AG08396 (cell line): ENCODE results near the gene INPP4B.
A peak's percentile ranks its signal among the peaks of the same experiment; 100 is the strongest.

Experiments
- DNase-seq: peaks from one replicate; pipeline ENCODE4 v3.0.0; 2012; ENCODE audit warnings: low spot score, mixed read lengths

Gene INPP4B

DNA sequence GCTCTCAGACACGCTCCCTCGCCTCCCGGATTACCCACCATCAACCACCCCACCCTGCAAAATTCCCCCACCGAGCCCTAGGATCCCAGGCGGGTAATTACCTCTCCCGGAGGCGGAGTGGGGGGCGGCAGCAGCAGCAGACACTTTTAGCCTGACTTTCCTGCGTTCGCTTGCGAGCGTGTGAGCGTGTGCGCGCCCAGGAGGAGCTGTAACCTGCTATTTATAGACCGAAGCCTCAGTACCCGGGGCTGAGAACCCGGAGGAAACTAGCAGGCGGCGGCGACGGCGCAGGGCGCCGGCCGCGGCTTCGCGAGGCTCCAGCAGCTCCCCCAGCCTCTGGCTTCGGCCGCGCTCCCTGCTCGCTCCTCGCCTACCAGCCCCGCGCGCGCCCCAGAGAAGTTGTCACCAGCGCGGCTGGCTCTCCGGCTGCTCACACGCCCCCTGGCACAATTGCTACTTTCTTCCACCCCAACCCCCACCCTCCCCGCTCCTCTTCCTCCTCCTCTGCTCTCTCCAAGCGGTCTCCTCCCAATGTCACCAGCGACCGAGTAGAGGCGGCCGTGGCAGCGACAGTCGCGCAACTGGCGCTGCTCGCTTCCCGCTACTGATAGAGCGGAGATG lies at the start of gene INPP4B:
Gene INPP4B, minus strand, starts transcription at position 194 of the 621 bp plus-strand sequence.
- DNase-seq, result peak; percentile 67

DNA sequence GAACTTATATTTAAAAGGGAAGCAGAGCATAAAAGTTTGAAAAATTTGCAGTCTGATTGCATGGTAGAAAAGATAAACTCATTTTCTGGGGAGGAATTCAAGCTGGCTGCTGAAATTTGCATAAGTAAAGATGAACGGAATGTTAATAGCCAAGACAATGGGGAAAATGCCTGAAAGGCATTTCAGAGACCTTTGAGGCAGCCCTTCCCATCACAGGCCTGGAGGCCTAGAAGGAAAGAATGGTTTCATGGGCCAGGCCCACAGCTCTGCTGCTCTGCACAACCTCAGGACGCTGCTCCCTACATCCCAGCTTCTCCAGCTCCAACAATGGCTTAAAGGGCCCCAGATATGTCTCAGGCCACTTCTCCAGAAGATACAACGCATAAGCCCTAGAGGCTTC lies 46.9 kb upstream of the INPP4B start:
- DNase-seq, result no peak

DNA sequence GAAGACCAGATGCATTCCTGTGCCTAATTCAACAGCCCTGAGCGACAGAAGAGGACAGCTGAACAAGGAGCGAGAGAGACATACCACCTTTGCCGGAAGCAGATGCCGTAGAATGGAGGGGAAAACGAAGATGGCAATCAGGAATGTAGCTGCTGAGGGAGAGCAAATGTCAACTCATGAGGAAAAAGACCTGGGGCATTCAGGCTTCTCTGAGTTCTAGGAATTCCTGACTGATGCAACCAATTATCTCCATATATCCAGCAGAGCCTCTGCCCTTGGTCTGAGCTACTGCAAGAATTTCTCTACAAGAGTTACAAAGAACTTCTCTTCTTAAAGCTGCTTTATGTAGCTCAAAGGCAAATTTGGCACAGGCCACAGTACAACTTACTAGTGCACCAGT lies 40.5 kb upstream of the INPP4B start:
- DNase-seq, result no peak

GRCh38 chr4:142883040-142883832 lies 37.1 kb upstream of the INPP4B start:
- DNase-seq, result peak; percentile 8

DNA sequence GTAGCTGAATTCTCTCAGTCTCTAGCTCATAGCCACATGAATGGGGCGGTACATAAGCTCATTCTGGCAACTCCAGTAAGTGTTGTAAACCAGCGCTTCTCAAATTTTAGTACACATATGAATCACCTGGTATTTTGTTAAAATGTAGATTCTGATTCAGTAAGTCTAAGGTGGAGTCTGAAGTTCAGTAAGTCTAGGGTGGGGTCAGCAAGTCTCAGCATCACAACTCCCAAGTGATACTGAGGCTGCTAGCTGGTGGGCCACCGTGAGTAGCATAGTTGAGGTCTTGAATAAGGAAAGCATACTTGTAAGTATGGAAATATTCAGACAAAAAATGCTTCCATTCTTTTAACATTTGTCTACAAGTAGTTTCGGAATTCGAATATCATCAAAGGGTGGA lies 36.1 kb upstream of the INPP4B start:
- no peak for DNase-seq

DNA sequence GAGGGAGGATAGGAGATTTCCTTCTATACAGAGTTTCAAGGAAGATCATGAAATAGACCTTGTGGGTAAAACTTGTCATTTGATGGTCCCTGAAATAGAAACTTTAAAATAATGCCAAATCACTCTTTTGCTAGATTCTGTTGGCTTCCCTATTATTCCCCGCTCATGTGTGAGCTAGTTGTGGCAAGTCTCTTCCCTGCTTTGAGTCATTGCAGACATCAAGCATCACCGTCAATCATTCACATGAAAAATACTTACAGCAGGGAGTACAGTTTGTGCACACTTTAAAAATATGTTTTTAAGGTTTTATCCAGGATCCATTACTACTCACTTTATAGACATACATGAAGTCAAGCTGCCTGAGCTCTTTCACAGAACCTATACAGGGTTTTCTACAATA lies 35.2 kb upstream of the INPP4B start:
- DNase-seq, result no peak

DNA sequence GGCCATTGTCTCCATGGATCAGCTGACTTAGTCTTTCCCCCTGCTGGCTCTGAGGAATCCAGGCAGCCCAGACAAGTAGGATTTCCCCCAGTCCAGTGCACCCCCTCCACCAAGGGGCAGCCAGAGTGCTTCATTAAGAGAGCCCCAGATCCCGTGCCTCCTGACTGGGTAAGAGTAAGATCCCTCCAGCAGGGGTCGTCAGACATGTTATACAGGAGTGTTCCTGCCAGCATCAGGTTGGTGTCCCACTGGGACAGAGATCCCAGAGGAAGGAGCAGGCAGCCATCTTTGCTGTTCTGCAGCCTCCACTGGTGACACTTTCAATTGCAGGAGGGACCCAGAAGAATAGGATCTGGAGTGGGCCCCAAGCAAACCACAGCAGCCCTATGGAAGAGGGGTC lies 29.0 kb upstream of the INPP4B start:
- no peak for DNase-seq

DNA sequence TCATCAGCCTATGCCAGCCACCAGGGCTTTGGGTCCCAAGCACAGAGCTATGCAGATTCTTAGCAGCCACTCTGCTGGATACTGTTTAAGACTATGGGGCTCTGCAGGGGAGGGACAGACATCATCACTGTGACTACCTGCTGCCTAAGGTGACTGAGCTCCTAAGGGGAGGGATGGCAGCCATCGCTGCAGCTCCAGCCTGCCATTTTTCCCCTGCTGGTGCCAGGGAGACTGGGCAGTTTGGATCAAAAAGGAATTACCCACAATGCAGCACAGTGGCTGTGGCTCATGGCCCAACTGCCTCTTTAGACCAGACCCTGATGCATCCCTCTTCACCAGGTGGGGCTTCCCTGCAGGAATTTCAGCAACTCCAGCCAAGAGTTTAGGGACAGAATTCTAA lies 28.6 kb upstream of the INPP4B start:
- DNase-seq, result no peak

- DNase-seq, result no peak
Observed at GRCh38 chr4:142866685-142867084, 20.6 kb upstream of the INPP4B start.

- no peak for DNase-seq
Observed at GRCh38 chr4:142861351-142861750, 15.2 kb upstream of the INPP4B start.

GRCh38 chr4:142858965-142859364 lies 12.9 kb upstream of the INPP4B start:
- no peak for DNase-seq

- no peak for DNase-seq
Observed at GRCh38 chr4:142858446-142858845, 12.3 kb upstream of the INPP4B start.

GRCh38 chr4:142856576-142856975 lies 10.5 kb upstream of the INPP4B start:
- no peak for DNase-seq

DNA sequence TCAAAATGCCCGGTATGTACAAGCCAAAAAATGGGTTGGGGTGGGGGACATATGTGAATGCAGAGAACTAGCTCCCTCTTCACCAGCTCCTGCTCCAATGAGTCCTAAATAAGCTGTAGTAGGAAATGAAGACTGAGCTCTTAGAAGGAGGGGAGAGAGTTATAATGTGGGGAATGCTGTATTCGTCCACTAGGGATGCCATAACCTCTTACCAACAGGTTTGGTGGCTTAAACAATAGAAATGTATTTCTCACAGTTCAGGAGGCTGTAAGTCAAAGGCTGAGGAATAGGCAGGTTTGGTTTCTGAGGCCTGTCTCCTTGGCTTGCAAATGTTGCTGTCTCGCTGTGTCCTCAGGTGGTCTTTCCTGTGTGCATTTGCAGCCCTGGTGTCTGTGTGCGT lies 4.4 kb upstream of the INPP4B start:
- no peak for DNase-seq

DNA sequence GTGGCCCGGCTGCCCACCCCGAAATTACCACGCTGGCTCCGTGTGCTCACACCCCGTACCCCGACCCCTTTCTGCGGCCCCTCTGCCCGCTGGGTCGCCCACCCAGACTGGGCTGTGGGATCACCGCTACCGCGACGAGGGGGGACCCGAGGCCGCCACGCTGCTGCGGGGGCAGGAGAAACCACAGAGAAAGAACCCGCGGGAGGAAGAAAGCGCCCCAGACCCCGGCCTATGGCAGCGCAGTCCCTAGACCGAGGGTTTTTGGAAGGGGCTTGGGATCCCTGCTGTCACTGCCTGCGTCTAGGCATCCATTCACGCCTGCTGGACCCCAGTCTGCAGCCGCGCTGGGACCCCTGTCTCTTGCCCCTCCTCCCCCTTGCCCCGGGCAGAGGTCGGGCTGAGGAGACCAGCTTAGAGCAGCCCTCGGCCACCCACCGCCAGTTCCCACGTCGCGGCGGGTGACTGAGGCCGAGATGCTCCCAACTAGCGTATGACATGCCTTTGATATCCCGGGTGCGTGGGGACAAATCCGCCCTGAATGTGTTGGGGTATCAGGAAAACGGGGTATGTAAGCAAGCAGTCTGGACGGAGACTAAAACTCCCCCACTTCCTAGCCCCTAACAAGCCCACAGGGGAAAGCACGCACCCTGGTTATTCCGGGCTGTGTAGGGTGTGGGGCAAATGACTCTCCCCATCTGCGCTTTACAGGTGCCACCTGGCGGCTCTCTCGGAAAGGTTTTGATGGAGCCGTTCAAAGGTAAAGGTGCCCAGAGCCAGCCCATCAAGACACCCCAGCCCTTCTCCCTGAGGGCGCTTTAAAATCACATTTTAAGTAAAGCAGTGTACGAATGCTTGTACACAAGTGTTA lies 862 bp upstream of the INPP4B start:
- peak; percentile 11 for DNase-seq

- DNase-seq, result peak; percentile 7
Observed at GRCh38 chr4:142845293-142846107, 601 bp downstream of the INPP4B start.

DNA sequence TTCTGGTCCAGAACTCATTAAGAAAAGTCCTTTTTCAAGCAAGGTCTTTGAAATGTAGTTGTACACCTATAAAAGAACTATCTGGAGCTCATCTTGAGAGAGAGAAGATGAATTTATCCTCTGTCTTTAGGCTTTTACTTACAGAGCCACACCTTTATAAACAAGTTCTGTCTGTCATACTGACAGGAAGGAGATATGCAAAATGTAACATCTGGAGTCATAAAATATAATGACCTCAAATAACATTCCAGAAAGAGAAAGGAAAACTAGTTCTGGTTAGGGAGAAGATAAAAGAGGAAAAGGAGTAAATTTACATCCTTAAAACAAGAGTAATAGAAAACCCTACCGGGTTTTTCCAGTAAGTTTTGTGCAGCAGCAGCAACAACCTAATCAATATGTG lies 1.3 kb downstream of the INPP4B start:
- DNase-seq, result no peak

DNA sequence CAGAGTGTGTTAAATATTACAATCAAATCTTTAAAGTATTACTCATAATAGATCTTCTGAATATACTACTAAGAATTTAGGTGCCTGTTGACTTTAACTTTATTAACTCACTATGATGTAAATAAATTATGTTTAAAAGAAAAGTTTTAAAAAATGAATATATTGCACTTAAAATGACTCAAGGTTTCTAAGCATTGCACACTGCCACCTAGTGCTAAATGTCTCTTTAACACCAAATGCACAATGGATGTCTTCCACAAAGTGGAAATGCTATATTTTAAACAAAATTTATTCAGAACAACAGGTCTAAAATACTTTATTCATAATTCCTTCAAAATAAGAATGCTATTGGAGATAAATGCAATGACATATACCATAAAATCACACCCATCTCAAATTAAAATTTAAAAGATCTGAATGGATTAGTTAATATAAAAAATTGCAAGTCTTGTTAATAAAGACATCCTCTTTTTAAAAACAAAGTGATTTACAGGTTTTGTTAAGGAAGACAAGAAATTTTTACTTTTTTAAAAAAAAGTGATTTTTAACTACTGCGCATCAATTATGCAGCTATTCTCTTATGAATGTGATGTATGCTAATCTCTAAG lies 5.5 kb downstream of the INPP4B start:
- peak; percentile 12 for DNase-seq

GRCh38 chr4:142838778-142839177 lies 7.3 kb downstream of the INPP4B start:
- no peak for DNase-seq

GRCh38 chr4:142832022-142832421 lies 14.1 kb downstream of the INPP4B start:
- no peak for DNase-seq

- DNase-seq, result no peak
Observed at GRCh38 chr4:142826503-142827241, 19.4 kb downstream of the INPP4B start.
